GM18858 (cell line): Measurements from ENCODE around the gene TRIM56.
"Not testable (repeated sequence)": the region's sequence is repeated elsewhere in the genome, so short reads cannot be mapped to it uniquely, and the experiment has no call there.

Experiments used
- ATAC-seq: cut with Tn5 transposase; IDR thresholded peaks from one replicate; pipeline ENCODE4 v1.9.1; 2021; ENCODE audit not compliant: unreplicated experiment

The TRIM56 gene

GRCh38 chr7:101089876-101090275 is 4.6 kb downstream of the TRIM56 start:
- ATAC-seq: no peak

GRCh38 chr7:101092266-101092905 is 7.1 kb downstream of the TRIM56 start:
- not testable (repeated sequence) for ATAC-seq

GRCh38 chr7:101093906-101094305 is 8.6 kb downstream of the TRIM56 start:
- no peak for ATAC-seq

- ATAC-seq: no peak
Observed at GRCh38 chr7:101094376-101094775, 9.1 kb downstream of the TRIM56 start.

- ATAC-seq: no peak
Observed at GRCh38 chr7:101094791-101095375, 9.6 kb downstream of the TRIM56 start.

GRCh38 chr7:101096331-101096956 is 11.2 kb downstream of the TRIM56 start:
- ATAC-seq: no peak

- no peak for ATAC-seq
Observed at GRCh38 chr7:101096957-101097347, 11.7 kb downstream of the TRIM56 start.

- no peak for ATAC-seq
Observed at GRCh38 chr7:101097561-101097960, 12.3 kb downstream of the TRIM56 start.

- ATAC-seq: no peak
Observed at GRCh38 chr7:101099969-101100781, 14.9 kb downstream of the TRIM56 start.

GRCh38 chr7:101100858-101101847 is 15.9 kb downstream of the TRIM56 start:
- ATAC-seq: no peak

GRCh38 chr7:101102026-101102425 is 16.7 kb downstream of the TRIM56 start:
- no peak for ATAC-seq

GRCh38 chr7:101103701-101104100 is 18.4 kb downstream of the TRIM56 start:
- ATAC-seq: not testable (repeated sequence)

- ATAC-seq: no peak
Observed at GRCh38 chr7:101104193-101104713, 19.0 kb downstream of the TRIM56 start.

- ATAC-seq: no peak
Observed at GRCh38 chr7:101104799-101105198, 19.5 kb downstream of the TRIM56 start.

GRCh38 chr7:101105248-101105647 is 20.0 kb downstream of the TRIM56 start:
- not testable (repeated sequence) for ATAC-seq

- ATAC-seq: no peak
Observed at GRCh38 chr7:101106386-101106785, 21.1 kb downstream of the TRIM56 start.

GRCh38 chr7:101108330-101108857 is 23.1 kb downstream of the TRIM56 start:
- no peak for ATAC-seq

- ATAC-seq: no peak
Observed at GRCh38 chr7:101108961-101109360, 23.7 kb downstream of the TRIM56 start.

- no peak for ATAC-seq
Observed at GRCh38 chr7:101109368-101109767, 24.1 kb downstream of the TRIM56 start.

- no peak for ATAC-seq
Observed at GRCh38 chr7:101111261-101111660, 26.0 kb downstream of the TRIM56 start.
